Cardiac muscle cell (in vitro differentiated cells and primary cell): ENCODE data around the gene PDGFB. TPM values are rescaled to one million over a fixed set of nuclear protein-coding genes. Genes with fewer than 3 reads are reported as not detected.

Experiments used
- DNase-seq, 2 donors: peaks; one replicate each; pipeline versions ENCODE4 v3.0.0 to v3.0.0-alpha.2; 2010 to 2017; ENCODE audit warnings: low read depth in 1 of 2, low spot score in 1 of 2
- H3K27ac ChIP-seq: fragments of 200-600 bp; sonication (generic); 2 replicates; pipeline ENCODE4 v1.5.1; 2016
- H3K27me3 ChIP-seq: fragments of 200-600 bp; sonication (generic); 2 replicates; pipeline ENCODE4 v1.6.0; 2016; ENCODE audit warnings: control low read depth
- H3K36me3 ChIP-seq: fragments of 200-600 bp; sonication (generic); 2 replicates; pipeline ENCODE4 v1.5.1; 2016; ENCODE audit warnings: control low read depth
- H3K4me1 ChIP-seq: fragments of 200-600 bp; sonication (generic); 2 replicates; pipeline ENCODE4 v1.8.1; 2017; ENCODE audit warnings: low read depth, mild to moderate bottlenecking, mixed run types
- H3K4me3 ChIP-seq: fragments of 200-600 bp; sonication (generic); 2 replicates; pipeline ENCODE4 v1.5.1; 2016; ENCODE audit warnings: mild to moderate bottlenecking
- H3K9me3 ChIP-seq: fragments of 200-600 bp; sonication (generic); 2 replicates; pipeline ENCODE4 v1.5.1; 2017; ENCODE audit warnings: low read depth, mild to moderate bottlenecking, control low read depth
- polyA plus RNA-seq: library from polyadenylated mRNA; unstranded; fragments of >200 nt; fragmentation: Nextera tagmentation; extraction: Ambion mirVana; gene quantifications from 2 replicates; pipeline ENCODE4 v1.2.1, GENCODE V29; 2016
- total RNA-seq: library from RNA; depleted of rRNA; stranded (reverse); fragments of >200 nt; gene quantifications from 2 replicates; pipeline ENCODE4 v1.2.3, GENCODE V29; 2016
- TF ChIP-seq, protein P1 (sequence below): IDR thresholded peaks from 2 replicates; pipeline ENCODE4 v1.5.1; 2012; ENCODE audit warnings: low read depth, mild to moderate bottlenecking, low read length

PDGFB gene
- total and polyA plus RNA-seq, 2 experiments from 2014 or later, result 9.8 to 15.3 TPM

DNA sequence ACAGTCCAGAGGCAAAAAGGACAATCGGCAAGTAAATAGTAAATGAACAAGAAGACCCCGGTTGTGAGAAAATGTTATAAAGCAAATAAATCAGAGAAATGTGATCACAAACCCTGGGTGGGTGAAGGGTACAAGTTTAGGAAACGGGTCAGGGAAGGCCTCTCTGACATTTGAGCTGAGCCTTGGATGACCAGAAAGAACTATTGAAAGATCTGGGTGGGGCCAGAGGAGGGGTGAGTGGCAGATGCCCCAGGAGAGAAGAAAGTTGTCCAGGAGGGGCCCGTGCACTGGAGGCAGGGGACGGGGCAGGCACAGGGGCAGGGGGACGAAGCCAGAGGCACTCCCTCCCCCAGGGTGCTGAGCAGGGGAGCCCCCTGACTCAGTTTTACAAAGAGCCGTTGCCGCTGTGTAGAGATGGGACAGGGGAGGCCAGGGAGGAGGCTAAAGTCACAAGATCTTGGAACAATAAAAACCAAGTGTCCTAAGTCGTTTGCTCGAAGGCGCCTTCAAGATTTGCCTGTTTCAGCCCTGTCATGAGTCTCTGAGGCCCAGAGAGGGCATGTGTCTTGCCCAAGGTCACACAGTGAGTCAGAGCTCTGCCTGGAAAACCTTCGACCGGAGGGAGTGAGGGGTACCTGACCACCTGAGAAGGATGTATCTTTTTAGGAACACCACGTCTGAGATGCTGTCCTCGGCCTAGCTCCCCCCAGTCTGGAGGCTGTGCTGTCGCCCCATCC, 10.8 kb upstream of the PDGFB start:
- Histone ChIP-seq H3K36me3 (no peaks in the 10 kb centered on the region), H3K27ac (peak overlapping the region; percentile 74), H3K9me3 (no peaks in the 10 kb centered on the region), H3K4me3 (no peak overlapping the region), H3K27me3 (no peaks in the 10 kb centered on the region), H3K4me1 (peaks cover 30% of the 10 kb centered on the region)
- TF ChIP-seq, protein P1, sequence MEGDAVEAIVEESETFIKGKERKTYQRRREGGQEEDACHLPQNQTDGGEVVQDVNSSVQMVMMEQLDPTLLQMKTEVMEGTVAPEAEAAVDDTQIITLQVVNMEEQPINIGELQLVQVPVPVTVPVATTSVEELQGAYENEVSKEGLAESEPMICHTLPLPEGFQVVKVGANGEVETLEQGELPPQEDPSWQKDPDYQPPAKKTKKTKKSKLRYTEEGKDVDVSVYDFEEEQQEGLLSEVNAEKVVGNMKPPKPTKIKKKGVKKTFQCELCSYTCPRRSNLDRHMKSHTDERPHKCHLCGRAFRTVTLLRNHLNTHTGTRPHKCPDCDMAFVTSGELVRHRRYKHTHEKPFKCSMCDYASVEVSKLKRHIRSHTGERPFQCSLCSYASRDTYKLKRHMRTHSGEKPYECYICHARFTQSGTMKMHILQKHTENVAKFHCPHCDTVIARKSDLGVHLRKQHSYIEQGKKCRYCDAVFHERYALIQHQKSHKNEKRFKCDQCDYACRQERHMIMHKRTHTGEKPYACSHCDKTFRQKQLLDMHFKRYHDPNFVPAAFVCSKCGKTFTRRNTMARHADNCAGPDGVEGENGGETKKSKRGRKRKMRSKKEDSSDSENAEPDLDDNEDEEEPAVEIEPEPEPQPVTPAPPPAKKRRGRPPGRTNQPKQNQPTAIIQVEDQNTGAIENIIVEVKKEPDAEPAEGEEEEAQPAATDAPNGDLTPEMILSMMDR, result no peak
- no peak for DNase-seq

- H3K36me3 ChIP-seq, result no peaks in the 10 kb centered on the region
- H3K4me1 ChIP-seq, result peaks cover 36% of the 10 kb centered on the region
- H3K4me3 ChIP-seq, result no peak overlapping the region
- peak overlapping the region; percentile 74 for H3K27ac ChIP-seq
- TF ChIP-seq, protein P1, result no peak
- no peaks in the 10 kb centered on the region for H3K27me3 ChIP-seq
- H3K9me3 ChIP-seq, result no peaks in the 10 kb centered on the region
- DNase-seq, result no peak
Observed at GRCh38 chr22:39254789-39255298, 10.1 kb upstream of the PDGFB start.

- H3K4me1 ChIP-seq, result peaks cover 37% of the 10 kb centered on the region
Observed at GRCh38 chr22:39254122-39254521, 9.3 kb upstream of the PDGFB start.

GRCh38 chr22:39253435-39254070, 8.8 kb upstream of the PDGFB start:
- Histone ChIP-seq H3K27me3 (no peaks in the 10 kb centered on the region), H3K27ac (peak overlapping the region; percentile 74), H3K4me1 (peaks cover 37% of the 10 kb centered on the region), H3K36me3 (no peaks in the 10 kb centered on the region), H3K4me3 (no peak overlapping the region), H3K9me3 (no peaks in the 10 kb centered on the region)
- peak; percentile 70 to 88 for DNase-seq
- TF ChIP-seq, protein P1, result no peak

More at GRCh38 chr22:39254122-39254521, 9.3 kb upstream of the PDGFB start:
- Histone ChIP-seq H3K27me3 (no peaks in the 10 kb centered on the region), H3K9me3 (no peaks in the 10 kb centered on the region), H3K4me3 (no peak overlapping the region), H3K36me3 (no peaks in the 10 kb centered on the region), H3K27ac (peak overlapping the region; percentile 74)
- TF ChIP-seq, protein P1, result no peak
- no peak for DNase-seq

DNA sequence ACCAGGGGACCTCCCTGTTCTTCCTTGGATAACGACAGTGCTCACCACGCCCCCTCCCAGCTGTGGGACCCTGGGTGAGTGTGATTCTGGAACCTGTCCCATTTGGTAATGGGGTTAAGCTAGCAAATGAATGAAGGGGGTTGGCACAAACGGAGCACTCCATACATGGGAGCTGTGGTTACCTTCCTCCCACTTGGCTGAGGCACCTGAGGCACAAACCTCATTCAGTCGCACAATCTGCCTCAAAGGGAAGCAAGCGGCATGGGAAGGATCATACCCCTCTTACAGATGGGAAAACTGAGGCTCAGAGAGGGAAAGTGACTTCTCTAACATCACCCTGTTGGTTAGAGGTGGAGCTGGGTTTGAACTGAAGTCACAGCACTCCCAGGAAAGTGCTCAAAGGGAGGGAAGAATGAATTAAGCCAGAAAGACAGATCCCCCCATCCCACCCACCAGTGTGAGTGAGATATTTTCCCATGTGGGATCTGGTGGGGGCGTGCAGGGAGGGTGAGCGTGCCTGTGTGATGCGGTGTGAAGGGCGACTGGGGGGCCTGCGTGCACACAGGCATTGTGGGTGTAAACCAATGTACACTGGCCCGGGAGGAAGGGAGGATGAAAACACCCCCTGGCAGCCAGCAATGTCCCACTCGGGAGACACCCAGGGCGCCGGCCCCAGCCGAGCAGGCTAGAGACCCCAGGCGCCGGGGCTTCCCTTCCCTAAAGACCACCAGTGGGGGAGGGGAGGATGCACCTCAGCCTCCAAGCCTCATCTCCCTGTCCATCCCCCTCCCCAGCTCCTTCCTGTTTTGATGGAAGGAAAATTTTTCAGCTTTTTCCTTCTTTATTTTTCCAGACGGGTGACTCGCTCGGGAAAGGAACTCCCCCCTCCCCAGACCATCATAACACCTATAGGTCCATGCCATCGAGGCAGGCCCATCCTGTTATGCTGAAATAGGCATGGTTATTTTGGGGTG, 8.0 kb upstream of the PDGFB start:
- H3K4me1 ChIP-seq, result peaks cover 37% of the 10 kb centered on the region
- no peak overlapping the region for H3K4me3 ChIP-seq

More for the DNA sequence above, 8.0 kb upstream of the PDGFB start:
- Histone ChIP-seq H3K9me3 (no peaks in the 10 kb centered on the region), H3K36me3 (no peaks in the 10 kb centered on the region), H3K27ac (peak overlapping the region; percentile 74), H3K27me3 (no peaks in the 10 kb centered on the region)
- DNase-seq, result no peak
- TF ChIP-seq, protein P1, result no peak
